Globus pallidus (tissue), 1 donor: Measurements from ENCODE around the gene CYP2A6.
"Not testable (repeated sequence)": the region's sequence is repeated elsewhere in the genome, so short reads cannot be mapped to it uniquely, and the experiment has no call there.

Source experiments
- DNase-seq: peaks from one replicate; pipeline ENCODE4 v3.0.0-alpha.2; 2015; ENCODE audit warnings: low spot score

Gene CYP2A6, protein sequence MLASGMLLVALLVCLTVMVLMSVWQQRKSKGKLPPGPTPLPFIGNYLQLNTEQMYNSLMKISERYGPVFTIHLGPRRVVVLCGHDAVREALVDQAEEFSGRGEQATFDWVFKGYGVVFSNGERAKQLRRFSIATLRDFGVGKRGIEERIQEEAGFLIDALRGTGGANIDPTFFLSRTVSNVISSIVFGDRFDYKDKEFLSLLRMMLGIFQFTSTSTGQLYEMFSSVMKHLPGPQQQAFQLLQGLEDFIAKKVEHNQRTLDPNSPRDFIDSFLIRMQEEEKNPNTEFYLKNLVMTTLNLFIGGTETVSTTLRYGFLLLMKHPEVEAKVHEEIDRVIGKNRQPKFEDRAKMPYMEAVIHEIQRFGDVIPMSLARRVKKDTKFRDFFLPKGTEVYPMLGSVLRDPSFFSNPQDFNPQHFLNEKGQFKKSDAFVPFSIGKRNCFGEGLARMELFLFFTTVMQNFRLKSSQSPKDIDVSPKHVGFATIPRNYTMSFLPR

DNA sequence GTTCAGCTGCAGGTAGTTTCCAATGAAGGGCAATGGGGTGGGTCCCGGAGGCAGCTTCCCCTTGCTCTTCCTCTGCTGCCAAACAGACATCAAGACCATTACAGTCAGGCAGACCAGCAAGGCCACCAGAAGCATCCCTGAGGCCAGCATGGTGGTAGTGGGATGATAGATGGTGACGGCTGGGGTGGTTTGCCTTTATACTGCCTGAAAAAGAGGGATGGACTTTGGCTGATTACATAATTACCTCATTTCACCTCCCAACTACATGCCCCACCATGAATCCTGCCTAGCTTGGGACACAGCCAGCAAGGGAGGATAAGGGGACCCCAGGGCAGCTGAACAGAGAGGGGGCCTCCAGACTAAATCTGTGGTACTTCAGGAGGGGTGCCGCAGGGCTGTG, at the start of gene CYP2A6:
Gene CYP2A6, minus strand, starts transcription at position 171 of the 400 bp plus-strand sequence. Its CDS starts 21 bp downstream, at position 150.
- DNase-seq, result not testable (repeated sequence)

DNA sequence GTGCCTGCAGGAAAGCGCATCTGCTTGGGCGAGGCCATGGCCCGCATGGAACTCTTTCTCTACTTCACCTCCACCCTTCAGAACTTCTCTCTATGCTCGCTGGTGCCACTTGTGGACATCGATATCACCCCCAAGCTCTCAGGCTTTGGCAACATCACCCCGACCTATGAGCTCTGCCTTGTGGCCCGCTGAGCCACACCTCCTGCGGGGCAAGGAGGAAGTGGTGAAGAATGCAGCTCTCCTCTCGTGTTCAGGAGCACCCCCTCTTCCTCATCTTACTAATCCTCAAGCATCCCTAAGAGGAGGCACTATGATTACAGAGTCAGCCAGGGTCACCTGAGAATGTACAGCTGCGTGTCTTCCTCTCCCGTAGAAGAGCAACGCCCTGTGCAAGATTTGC, 49.7 kb upstream of the CYP2A6 start:
- not testable (repeated sequence) for DNase-seq

DNA sequence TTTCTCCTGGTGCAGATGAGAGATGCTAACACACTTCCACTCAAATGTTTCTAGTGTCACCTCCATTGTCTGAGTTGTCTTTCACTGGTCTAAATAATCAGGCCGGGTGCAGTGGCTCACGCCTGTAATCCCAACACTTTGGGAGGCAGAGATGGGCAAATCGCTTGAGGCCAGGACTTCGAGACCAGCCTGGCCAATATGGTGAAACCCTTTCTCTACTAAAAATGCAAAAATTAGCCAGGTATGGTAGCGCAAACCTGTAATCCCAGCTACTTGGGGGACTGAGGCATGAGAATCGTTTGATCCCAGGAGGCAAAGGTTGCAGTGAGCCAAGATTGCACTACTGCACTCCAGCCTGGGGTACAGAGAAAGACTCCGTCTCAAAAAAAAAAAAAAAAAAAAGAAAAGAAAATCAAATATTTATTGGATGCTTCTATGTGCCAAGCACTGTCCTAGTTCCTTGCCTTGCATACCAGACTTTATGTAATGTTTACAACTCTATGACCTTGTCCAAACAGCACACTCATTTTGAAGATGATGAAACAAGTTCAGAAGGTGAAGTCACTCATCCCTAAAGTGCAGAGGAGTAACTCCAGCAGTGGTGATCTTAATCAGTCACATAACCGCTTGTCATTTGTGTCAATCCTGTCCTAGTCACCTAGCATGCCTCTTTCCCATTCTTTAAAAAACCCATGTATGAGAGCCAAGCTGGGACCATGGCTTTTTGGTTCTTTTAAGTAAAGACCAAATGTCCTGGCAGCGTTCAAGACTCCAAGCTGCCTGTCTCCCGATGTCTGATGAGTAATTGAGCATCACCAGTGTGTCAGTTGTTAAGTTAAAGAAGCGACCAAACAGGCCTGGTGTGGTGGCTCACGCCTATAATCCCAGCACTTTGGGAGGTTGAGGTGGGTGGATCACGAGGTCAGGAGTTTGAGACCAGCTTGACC, 46.9 kb upstream of the CYP2A6 start:
- DNase-seq, result not testable (repeated sequence)

DNA sequence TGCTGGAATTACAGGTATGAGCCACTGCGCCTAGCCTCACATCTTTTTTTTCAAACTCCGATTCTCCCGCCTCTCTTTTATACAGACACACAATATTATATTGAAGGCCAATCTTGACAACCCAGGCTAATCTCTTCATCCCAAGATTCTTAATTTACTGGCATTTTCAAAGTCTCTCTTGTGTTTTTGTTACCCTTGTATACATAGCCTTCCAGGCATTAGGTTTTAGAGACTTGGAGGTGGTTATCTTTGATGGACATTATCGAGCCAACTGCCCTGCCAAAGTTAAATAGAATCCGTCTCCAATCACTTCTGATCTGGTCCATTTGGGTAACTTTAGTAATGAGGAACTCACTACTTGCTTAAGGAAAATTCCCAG, 46.2 kb upstream of the CYP2A6 start:
- no peak for DNase-seq

DNA sequence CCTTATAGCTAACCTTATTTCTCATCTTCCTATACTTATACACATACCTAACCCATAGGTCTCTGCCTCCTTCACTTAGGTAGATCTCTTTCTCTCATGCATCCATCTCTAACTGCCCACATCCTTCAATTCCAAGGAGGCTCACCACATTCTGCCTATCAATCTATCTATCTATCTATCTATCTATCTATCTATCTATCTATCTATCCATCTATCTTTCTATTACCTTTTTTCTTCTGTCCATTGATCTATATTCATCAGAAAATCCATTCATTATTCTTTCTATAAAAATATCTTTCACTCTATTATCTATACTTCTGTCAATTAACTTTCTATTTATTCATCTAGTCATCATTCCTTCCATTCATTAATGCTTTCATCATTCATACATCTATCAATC, 42.9 kb upstream of the CYP2A6 start:
- DNase-seq, result no peak

DNA sequence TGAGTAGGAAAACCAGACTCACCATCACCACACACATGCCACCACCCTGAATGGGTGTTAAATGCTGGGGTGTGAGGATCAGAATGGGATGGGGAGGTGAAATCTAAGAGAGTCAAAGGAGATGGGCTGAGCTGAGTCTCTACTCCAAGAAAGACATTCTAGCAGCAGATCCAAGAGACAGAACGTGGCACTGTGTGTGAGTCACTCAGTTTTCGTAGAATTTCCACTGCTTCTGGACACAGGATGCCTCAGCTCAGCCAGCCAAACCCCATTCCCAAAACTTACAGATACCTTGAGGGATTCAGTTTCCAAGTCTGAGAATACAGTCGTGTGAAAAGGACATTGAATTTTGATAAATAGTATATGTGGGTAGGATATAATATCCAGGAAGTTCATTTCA, 39.1 kb upstream of the CYP2A6 start:
- DNase-seq, result no peak

DNA sequence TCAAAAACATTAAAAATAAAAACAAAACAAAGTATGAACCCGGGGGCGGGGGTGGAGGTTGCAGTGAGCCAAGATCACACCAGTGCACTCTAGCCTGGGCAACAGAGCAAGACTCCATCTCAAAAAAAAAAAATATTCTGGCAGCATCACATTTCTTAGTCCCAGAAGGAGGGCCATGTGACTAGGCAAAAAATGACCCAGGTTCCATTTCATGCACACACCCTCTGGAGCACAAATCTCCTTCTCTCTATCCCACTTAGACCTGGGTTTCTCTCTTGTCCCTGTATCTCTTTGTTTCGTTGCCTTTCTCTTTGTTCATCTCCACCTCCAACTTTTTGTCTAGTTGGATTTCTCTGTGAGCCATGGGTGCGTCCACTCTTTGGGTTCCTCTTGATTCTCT, 37.9 kb upstream of the CYP2A6 start:
- DNase-seq, result no peak

DNA sequence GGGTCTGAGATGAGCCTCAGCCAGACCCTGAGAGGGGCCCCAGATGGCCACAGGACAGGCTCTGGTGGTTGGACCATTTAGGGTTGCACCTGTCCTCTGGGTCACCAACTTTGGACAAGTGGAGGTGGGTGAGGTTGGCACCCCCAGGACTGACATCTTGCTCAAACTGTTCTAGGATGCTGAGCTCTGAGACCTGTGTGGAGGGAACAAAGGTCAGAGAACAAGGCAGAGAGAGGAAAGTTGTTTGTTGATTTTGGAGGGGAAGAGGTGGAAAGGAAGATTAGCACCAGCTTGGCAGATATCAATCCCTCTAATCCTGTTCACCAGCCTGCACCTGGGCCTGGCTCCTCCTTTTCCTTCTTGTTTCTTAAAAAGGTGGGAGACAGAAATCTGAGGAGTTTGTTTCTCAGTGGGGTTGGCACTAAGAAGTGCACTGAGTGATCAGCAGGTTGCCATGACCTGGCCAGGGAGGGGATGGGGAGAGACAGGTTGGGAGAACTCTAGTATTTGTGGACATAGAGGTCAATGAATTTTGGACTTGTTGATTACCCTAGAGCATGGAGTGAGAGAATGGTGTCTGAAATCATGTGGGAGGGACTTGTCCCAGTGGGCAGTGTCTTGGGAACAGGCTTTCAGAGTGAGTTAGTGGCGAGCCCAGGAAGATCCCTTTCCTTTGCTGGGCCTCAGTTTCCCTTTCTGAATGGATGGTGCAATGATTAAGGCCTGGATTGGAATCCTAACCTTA, 34.1 kb upstream of the CYP2A6 start:
- not testable (repeated sequence) for DNase-seq

DNA sequence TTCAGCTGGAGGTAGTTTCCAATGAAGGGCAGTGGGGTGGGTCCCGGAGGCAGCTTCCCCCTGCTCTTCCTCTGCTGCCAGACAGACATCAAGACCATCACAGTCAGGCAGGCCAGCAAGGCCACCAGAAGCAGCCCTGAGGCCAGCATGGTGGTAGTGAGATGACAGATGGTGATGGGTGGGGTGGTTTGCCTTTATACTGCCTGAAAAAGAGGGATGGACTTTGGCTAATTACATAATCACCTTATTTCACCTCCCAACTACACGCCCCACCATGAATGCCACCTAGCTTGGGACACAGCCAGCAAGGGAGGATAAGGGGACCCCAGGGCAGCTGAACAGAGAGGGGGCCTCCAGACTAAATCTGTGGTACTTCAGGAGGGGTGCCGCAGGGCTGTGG, 31.8 kb upstream of the CYP2A6 start, which contains the start of gene CYP2A7:
Gene CYP2A7, minus strand, starts transcription at position 170 of the 400 bp plus-strand sequence. Its CDS starts 21 bp downstream, at position 149.
- DNase-seq, result not testable (repeated sequence)

DNA sequence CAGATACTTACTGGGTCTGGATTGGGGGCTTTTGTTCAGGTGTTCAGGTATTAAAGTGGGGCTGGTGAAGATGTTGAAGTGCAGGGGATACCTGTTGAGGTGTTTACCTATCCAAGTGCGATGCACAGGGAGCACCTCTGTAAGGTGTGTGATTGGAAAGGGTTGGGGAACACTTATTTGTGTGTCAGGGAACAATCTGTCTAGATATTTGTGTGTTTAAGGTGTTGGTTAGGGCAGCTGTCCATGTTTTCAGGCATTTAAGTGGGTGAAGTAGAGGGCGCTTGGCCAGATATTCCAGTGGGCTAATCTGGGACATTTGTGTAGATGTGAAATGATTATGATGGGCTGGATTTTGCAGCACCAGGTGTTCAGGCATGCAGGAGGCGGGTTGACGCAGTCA, 29.1 kb upstream of the CYP2A6 start:
- DNase-seq, result not testable (repeated sequence)

DNA sequence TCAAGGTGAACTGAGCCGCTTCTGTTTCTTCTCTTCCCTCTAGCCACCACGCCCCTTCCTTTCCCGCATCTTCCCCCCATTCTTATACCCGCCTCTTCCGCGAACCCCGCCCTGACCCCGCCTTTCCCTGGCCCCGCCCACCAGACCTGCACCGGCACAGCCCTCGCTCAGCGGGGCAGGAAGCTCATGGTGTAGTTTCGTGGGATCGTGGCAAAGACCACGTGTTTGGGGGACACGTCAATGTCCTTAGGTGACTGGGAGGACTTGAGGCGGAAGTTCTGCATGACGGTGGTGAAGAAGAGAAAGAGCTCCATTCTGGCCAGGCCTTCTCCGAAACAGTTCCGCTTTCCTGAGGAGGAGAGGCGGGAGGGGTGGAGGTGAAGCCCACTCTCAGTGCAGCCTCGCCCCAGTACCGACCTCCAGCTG, 25.3 kb upstream of the CYP2A6 start:
- not testable (repeated sequence) for DNase-seq

DNA sequence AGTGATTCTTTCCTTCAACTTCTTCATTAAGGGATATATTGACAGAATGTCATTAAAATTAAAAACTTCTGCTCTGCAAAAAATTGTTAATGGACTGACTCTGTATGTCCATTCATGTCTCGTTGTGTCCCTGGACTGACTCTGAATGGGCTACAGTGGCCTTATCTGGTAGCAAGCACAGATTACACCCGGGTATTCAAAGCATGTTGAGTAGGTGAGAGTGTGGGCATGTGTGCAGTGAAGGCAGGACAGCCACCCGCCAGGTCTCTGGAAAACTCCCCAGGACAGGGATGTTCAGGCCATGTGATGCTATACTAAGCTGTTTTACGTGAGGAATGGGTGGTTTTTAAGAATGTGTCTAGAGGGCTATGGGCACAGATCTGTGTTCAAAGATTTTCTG, 24.6 kb upstream of the CYP2A6 start:
- DNase-seq, result not testable (repeated sequence)

DNA sequence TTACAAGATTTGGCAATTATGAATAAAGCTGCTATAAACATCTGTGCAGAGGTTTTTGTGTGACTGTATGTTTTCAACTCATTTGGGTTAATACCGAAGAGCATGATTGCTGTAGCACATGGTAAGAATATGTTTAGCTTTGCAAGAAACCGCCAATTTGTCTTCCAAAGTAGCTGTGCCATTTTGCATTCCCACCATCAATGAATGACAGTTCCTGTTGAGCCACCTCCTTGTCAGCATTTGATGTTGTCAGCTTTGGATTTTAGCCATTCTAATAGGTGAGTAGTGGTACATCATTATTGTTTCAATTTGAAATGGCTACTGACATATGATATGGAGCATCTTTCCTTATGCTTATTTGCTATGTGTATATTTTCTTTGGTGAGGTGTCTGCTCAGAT, 23.6 kb upstream of the CYP2A6 start:
- not testable (repeated sequence) for DNase-seq

DNA sequence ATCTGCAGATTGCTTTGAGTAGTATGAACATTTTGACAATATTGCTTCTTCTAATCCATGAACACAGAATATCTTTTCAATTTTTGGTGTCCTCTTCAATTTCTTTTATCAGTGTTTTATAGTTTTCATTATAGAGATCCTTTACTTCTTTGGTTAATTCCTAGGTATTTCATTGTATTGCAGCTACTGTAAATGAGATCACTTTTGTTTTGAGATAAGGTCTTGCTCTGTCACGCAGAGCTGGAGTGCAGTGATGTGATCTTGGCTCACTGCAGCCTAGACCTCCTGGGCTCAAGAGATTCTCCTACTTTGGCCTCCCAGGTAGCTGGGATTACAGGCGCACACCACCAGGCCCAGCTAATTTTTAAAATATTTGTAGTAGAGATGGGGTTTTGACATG, 22.0 kb upstream of the CYP2A6 start:
- DNase-seq, result no peak

DNA sequence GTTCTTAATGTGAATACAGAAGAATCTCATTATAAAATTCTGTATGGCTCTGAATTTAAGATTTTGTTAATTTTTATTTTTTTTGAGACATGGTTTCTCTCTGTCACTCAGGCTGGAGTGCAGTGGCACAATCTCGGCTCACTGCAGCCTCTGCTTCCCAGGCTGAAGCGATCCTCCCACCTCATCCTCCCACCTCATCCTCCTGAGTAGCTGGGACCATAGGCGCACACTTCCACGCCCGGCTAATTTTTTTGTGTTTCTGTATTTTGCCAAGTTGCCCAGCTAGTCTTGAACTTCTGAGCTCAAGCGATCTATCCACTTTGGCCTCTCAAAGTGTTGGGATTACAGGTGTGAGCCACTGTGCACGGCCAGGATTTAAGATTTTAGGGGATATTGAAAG, 17.5 kb upstream of the CYP2A6 start:
- DNase-seq, result no peak

DNA sequence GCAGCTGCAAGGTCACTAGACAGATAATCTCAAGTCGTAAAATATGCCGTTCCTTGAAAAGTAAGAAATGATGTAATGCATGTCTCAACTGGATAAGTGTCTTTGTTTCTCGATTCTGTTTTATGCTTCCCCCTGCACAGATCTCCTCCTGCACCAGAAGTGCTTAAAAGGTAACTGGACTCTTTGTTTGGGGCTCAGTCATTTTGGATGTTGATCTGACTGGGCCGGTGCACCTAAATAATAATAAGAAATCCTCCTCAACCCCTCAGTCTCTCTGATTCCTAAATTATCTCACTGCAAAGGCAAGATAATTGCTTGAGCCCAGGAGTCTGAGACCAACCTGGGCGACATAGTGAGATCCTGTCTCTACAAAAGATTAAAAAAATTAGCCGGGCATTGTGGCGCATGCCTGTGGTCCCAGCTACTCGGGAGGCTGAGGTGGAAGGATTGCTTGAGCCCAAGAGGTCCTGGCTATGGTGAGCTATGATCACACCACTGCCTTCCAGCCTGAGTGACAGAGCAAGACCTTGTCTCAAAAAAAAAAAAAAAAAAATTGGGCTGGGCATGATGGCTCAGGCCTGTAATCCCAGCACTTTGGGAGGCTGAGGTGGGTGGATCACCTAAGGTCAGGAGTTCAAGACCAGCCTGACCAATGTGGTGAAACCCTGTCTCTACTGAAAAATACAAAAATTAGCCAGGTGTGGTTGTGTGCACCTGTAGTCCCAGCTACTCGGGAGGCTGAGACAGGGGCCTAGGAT, 14.7 kb upstream of the CYP2A6 start:
- DNase-seq, result not testable (repeated sequence)

DNA sequence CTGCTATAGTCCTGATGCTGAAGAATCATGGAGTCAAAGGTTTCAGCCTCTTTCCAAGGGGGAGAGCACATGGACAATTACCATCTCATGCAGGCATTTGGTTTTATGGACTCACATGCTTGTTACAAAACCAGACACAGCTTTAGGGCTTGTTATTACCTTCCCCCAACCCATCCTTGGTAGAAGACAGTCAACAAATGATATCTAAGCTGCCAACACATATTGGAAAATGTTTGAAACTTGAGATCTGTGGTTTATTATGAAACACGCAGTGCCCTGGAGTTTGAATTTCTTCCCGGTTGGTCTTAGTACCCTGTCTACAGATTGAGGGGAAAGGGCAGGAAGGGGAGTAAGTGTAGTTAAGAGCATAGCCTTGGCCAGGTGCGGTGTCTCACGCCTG, 12.5 kb upstream of the CYP2A6 start:
- no peak for DNase-seq

DNA sequence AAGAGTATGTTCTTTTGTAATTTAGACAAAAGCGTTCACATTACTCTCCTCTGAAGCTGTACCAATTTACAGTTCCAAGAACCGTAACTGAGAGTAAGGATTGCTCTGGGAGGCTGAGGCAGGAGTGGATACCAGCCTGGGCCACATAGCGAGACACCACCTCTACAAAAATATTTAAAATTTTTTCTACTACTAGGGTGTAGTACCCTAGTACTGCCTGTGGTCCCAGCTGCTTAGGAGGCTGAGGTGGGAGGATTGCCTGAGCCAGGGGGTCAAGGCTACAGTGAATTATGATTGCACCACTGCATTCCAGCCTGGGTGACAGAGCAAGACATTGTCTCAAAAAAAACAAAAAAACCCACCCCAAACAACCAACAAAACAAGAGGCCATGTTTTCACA, 12.1 kb upstream of the CYP2A6 start:
- DNase-seq, result no peak

DNA sequence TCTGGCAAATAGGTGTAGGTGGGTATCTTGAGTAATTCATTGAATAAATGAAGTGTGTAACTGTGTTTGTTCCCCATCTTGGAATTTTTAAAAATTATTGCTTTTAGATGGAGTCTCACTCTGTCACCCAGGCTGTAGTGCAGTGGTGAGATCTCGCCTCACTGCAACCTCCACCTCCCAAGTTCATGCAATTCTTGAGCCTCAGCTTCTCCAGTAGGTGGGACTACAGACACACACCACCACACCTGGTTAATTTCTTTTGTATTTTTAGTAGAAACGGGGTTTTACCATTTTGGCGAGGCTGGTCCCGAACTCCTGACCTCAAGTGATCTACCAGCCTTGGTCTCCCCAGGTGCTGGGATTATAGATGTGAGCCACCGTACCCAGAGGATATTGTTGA, 7.9 kb upstream of the CYP2A6 start:
- no peak for DNase-seq

DNA sequence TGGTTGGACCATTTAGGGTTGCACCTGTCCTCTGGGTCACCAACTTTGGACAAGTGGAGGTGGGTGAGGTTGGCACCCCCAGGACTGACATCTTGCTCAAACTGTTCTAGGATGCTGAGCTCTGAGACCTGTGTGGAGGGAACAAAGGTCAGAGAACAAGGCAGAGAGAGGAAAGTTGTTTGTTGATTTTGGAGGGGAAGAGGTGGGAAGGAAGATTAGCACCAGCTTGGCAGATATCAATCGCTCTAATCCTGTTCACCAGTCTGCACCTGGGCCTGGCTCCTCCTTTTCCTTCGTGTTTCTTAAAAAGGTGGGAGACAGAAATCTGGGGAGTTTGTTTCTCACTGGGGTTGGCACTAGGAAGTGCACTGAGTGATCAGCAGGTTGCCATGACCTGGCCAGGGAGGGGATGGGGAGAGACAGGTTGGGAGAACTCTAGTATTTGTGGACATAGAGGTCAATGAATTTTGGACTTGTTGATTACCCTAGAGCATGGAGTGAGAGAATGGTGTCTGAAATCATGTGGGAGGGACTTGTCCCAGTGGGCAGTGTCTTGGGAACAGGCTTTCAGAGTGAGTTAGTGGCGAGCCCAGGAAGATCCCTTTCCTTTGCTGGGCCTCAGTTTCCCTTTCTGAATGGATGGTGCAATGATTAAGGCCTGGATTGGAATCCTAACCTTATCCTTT, 2.4 kb upstream of the CYP2A6 start:
- not testable (repeated sequence) for DNase-seq
